DOHH2 (cell line): ENCODE results near the gene THRAP3.

Source experiments
- H3F3A ChIP-seq: fragments of 200-600 bp; sonication (generic), shearing (Covaris generic); 2 replicates; pipeline ENCODE4 v1.6.0; 2016; ENCODE audit warnings: antibody characterized with exemption, mild to moderate bottlenecking; ENCODE audit not compliant: control insufficient read depth, insufficient read depth
- H3K27ac ChIP-seq: fragments of 200-600 bp; sonication (generic); 2 replicates; pipeline ENCODE4 v1.5.1; 2014; ENCODE audit warnings: low read depth, mild to moderate bottlenecking, low read length, moderate library complexity
- H3K27me3 ChIP-seq: fragments of 200-600 bp; sonication (generic); 2 replicates; pipeline ENCODE4 v1.6.1; 2014; ENCODE audit warnings: mild to moderate bottlenecking, low read length, mixed read lengths; ENCODE audit not compliant: control insufficient read depth
- H3K36me3 ChIP-seq: fragments of 200-600 bp; sonication (generic); 2 replicates; pipeline ENCODE4 v1.6.1; 2014; ENCODE audit warnings: mild to moderate bottlenecking, low read length, moderate library complexity, mixed read lengths; ENCODE audit not compliant: control insufficient read depth
- H3K4me1 ChIP-seq: fragments of 200-600 bp; sonication (generic); 2 replicates; pipeline ENCODE4 v1.6.1; 2014; ENCODE audit warnings: mild to moderate bottlenecking, low read length, mixed read lengths; ENCODE audit not compliant: control insufficient read depth
- H3K4me2 ChIP-seq: fragments of 200-600 bp; sonication (generic); 2 replicates; pipeline ENCODE4 v1.6.0; 2014; ENCODE audit warnings: mild to moderate bottlenecking, low read length, moderate library complexity
- H3K4me3 ChIP-seq: fragments of 200-600 bp; sonication (generic); 2 replicates; pipeline ENCODE4 v1.5.1; 2014; ENCODE audit warnings: mild to moderate bottlenecking, low read length, mixed read lengths
- H3K79me2 ChIP-seq: fragments of 200-600 bp; sonication (generic); 2 replicates; pipeline ENCODE4 v1.6.1; 2014; ENCODE audit warnings: mild to moderate bottlenecking, low read length, mixed read lengths; ENCODE audit not compliant: control insufficient read depth
- H3K9me2 ChIP-seq: fragments of 200-600 bp; sonication (generic); replicated peaks from 2 replicates; pipeline ENCODE4 v1.6.1; 2014; ENCODE audit warnings: mild to moderate bottlenecking, low read length, mixed read lengths; ENCODE audit not compliant: control insufficient read depth
- H3K9me3 ChIP-seq: fragments of 200-600 bp; sonication (generic); 2 replicates; pipeline ENCODE4 v1.6.1; 2014; ENCODE audit warnings: antibody characterized with exemption, low read length, mixed read lengths; ENCODE audit not compliant: control insufficient read depth, insufficient read depth
- H4K20me1 ChIP-seq: fragments of 200-600 bp; sonication (generic); 2 replicates; pipeline ENCODE4 v1.6.0; 2014; ENCODE audit warnings: low read depth, mild to moderate bottlenecking, antibody characterized with exemption, low read length, moderate library complexity; ENCODE audit not compliant: control insufficient read depth, insufficient read depth
- CTCF ChIP-seq: fragments of 200-600 bp; sonication (generic); IDR thresholded peaks from one replicate; pipeline ENCODE4 v1.5.1; 2014; ENCODE audit warnings: antibody characterized with exemption, mild to moderate bottlenecking, low read depth, low read length; ENCODE audit not compliant: poor library complexity, severe bottlenecking
- EZH2phosphoT487 ChIP-seq: fragments of 200-600 bp; sonication (generic); IDR thresholded peaks from 2 replicates; pipeline ENCODE4 v1.6.1; 2017; ENCODE audit warnings: borderline replicate concordance, mild to moderate bottlenecking, antibody characterized with exemption, low read length, moderate library complexity, mixed read lengths

The THRAP3 gene

GRCh38 chr1:36320767-36321118 lies 96.5 kb downstream of the THRAP3 start:
- Histone ChIP-seq H3K4me3 (peak overlapping the region; percentile 60), H3F3A (peaks cover 5% of the 10 kb centered on the region; the same call in 1 of the 2 replicates)

GRCh38 chr1:36321119-36321951 lies 97.1 kb downstream of the THRAP3 start:
- peak overlapping the region; percentile 61 for H3K4me2 ChIP-seq
- no peak for TF ChIP-seq CTCF
- no peak for TF ChIP-seq EZH2phosphoT487
- peaks cover 41% of the 10 kb centered on the region for H3K4me1 ChIP-seq
- no peaks in the 10 kb centered on the region for H3K79me2 ChIP-seq
- peak overlapping the region; percentile 60 for H3K4me3 ChIP-seq
- H3K9me3 ChIP-seq = no peaks in the 10 kb centered on the region
- no peaks in the 10 kb centered on the region for H3K36me3 ChIP-seq
- H4K20me1 ChIP-seq = no peaks in the 10 kb centered on the region
- 0 out of 2 replicates have a peak, but pooled peaks cover 2% of the 10 kb centered on the region for H3K27me3 ChIP-seq
- no peaks in the 10 kb centered on the region for H3K9me2 ChIP-seq
- H3F3A ChIP-seq = peaks cover 5% of the 10 kb centered on the region; the same call in 1 of the 2 replicates
- H3K27ac ChIP-seq = no peak overlapping the region

More at GRCh38 chr1:36320767-36321118, 96.5 kb downstream of the THRAP3 start:
- no peaks in the 10 kb centered on the region for H3K9me3 ChIP-seq
- H3K9me2 ChIP-seq = no peaks in the 10 kb centered on the region
- H3K4me1 ChIP-seq = peaks cover 41% of the 10 kb centered on the region
- H3K27ac ChIP-seq = no peak overlapping the region
- TF ChIP-seq CTCF (no peak), EZH2phosphoT487 (no peak)
- no peaks in the 10 kb centered on the region for H4K20me1 ChIP-seq
- H3K36me3 ChIP-seq = no peaks in the 10 kb centered on the region
- no peaks in the 10 kb centered on the region for H3K79me2 ChIP-seq
- H3K27me3 ChIP-seq = 0 out of 2 replicates have a peak, but pooled peaks cover 2% of the 10 kb centered on the region
- peak overlapping the region; percentile 61 for H3K4me2 ChIP-seq

- H3K4me1 ChIP-seq = peaks cover 41% of the 10 kb centered on the region
- 0 out of 2 replicates have a peak, but pooled peaks cover 2% of the 10 kb centered on the region for H3K27me3 ChIP-seq
- no peaks in the 10 kb centered on the region for H3K79me2 ChIP-seq
- H4K20me1 ChIP-seq = no peaks in the 10 kb centered on the region
- H3K4me3 ChIP-seq = peak overlapping the region; percentile 76; the same call in 1 of the 2 replicates
- H3K36me3 ChIP-seq = no peaks in the 10 kb centered on the region
- H3K4me2 ChIP-seq = peak overlapping the region; percentile 86
- H3F3A ChIP-seq = peaks cover 5% of the 10 kb centered on the region; the same call in 1 of the 2 replicates
- TF ChIP-seq CTCF (no peak), EZH2phosphoT487 (no peak)
- no peaks in the 10 kb centered on the region for H3K9me2 ChIP-seq
- H3K9me3 ChIP-seq = no peaks in the 10 kb centered on the region
- no peak overlapping the region for H3K27ac ChIP-seq
These were observed 98.0 kb downstream of the THRAP3 start for GRCh38 chr1:36322041-36322785.
